ENCODE measurements around the gene C2orf80. TPM values are rescaled to one million over a fixed set of nuclear protein-coding genes. Genes with fewer than 3 reads are reported as not detected.
"Not testable (repeated sequence)": the region's sequence is repeated elsewhere in the genome, so short reads cannot be mapped to it uniquely, and the experiment has no call there.

The C2orf80 gene
- total and polyA plus RNA-seq, 5 donors: not detected

DNA sequence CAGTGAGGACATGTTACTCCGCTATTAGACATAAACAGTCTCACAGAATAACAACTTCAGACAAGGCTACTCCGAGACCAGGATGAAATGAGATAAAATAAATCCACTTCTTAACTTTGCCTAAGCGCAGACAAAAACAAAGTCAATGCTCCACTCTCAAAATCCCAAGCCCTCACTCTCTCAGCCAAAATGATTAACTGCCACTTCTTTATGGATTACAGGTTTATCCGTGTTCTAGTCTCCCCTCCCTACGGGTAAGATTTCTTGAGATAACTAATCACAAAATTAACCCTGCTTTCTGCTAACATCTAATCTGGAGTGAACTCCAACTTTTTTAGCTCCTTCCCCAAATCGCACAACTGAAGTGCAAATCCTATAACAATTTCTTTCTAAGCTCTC lies 59.1 kb downstream of the C2orf80 start:
- WGBS: 46% methylated on average over 6 of the region's 6 CpGs
- intact Hi-C loops (cut with DNase I): no loop called here
- H3K27ac ChIP-seq (ENCODE audit: low read length): no peak overlapping the region

GRCh38 chr2:208129744-208130711 lies 59.8 kb downstream of the C2orf80 start, which contains the start of gene CRYGC:
Gene CRYGC, minus strand, starts transcription at chr2:208129828. Its CDS starts 36 bp downstream, at chr2:208129792.
- intact Hi-C loops (cut with DNase I): no loop called here
- Histone ChIP-seq H3K27ac (ENCODE audit: low read length) (no peak within 1 kb of the TSS), H3K9me3 (ENCODE audit: control insufficient read depth, low read length) (no peaks in the 10 kb centered on the region), H3K4me1 (ENCODE audit: control insufficient read depth, insufficient read depth, low read length) (no peaks in the 10 kb centered on the region), H3K27me3 (ENCODE audit: control insufficient read depth, insufficient read depth) (no peaks in the 10 kb centered on the region), H3K4me3 (ENCODE audit: low read length) (no peak within 1 kb of the TSS)
- ATAC-seq (peak; percentile 34 to 77), DNase-seq (peak in 1 of 3 donors; percentile 43)
- WGBS: 60% methylated on average over 19 of the region's 19 CpGs

More for the DNA sequence above, 59.1 kb downstream of the C2orf80 start:
- Histone ChIP-seq H3K4me3 (ENCODE audit: low read length) (no peak overlapping the region), H3K4me1 (ENCODE audit: control insufficient read depth, insufficient read depth, low read length) (no peaks in the 10 kb centered on the region), H3K9me3 (ENCODE audit: control insufficient read depth, low read length) (no peaks in the 10 kb centered on the region), H3K27me3 (ENCODE audit: control insufficient read depth, insufficient read depth) (no peaks in the 10 kb centered on the region)
- DNase-seq: no peak
- ATAC-seq: no peak

- 90% methylated on average over 12 of the region's 12 CpGs for WGBS
- H3K9me3 ChIP-seq (ENCODE audit: control insufficient read depth, low read length): no peaks in the 10 kb centered on the region
- ATAC-seq (no peak), DNase-seq (no peak)
- no peaks in the 10 kb centered on the region for H3K4me1 ChIP-seq (ENCODE audit: control insufficient read depth, insufficient read depth, low read length)
- intact Hi-C loops (cut with DNase I): no loop called here
- H3K27me3 ChIP-seq (ENCODE audit: control insufficient read depth, insufficient read depth): no peaks in the 10 kb centered on the region
- H3K27ac ChIP-seq (ENCODE audit: low read length): no peak overlapping the region
- H3K4me3 ChIP-seq (ENCODE audit: low read length): no peak overlapping the region
Observed at GRCh38 chr2:208128136-208128535, 61.7 kb downstream of the C2orf80 start.

- no peak overlapping the region for H3K4me3 ChIP-seq (ENCODE audit: low read length)
- H3K4me1 ChIP-seq (ENCODE audit: control insufficient read depth, insufficient read depth, low read length): no peaks in the 10 kb centered on the region
- no peak for ATAC-seq
- H3K9me3 ChIP-seq (ENCODE audit: control insufficient read depth, low read length): no peaks in the 10 kb centered on the region
- intact Hi-C loops (cut with DNase I): no loop called here
- WGBS: 95% methylated on average over 4 of the region's 4 CpGs
- no peak for DNase-seq
- no peak overlapping the region for H3K27ac ChIP-seq (ENCODE audit: low read length)
- H3K27me3 ChIP-seq (ENCODE audit: control insufficient read depth, insufficient read depth): no peaks in the 10 kb centered on the region
Observed at GRCh38 chr2:208127090-208127489, 62.7 kb downstream of the C2orf80 start.

GRCh38 chr2:208125251-208125650 lies 64.6 kb downstream of the C2orf80 start:
- intact Hi-C loops (cut with DNase I): no loop called here
- Histone ChIP-seq H3K27me3 (ENCODE audit: control insufficient read depth, insufficient read depth) (no peaks in the 10 kb centered on the region), H3K27ac (ENCODE audit: low read length) (no peak overlapping the region), H3K4me1 (ENCODE audit: control insufficient read depth, insufficient read depth, low read length) (no peaks in the 10 kb centered on the region), H3K9me3 (ENCODE audit: control insufficient read depth, low read length) (no peaks in the 10 kb centered on the region), H3K4me3 (ENCODE audit: low read length) (no peak overlapping the region)
- DNase-seq (no peak), ATAC-seq (no peak)
- 90% methylated on average over 4 of the region's 4 CpGs for WGBS

- intact Hi-C loops (cut with DNase I); H3K4me3 ChIP-seq (ENCODE audit: low read length); H3K27ac ChIP-seq (ENCODE audit: low read length); H3K27me3 ChIP-seq (ENCODE audit: control insufficient read depth, insufficient read depth); H3K9me3 ChIP-seq (ENCODE audit: control insufficient read depth, low read length); H3K4me1 ChIP-seq (ENCODE audit: control insufficient read depth, insufficient read depth, low read length): not testable (repeated sequence)
- peak in 2 of 3 donors; percentile 40 to 60 for DNase-seq
- WGBS: 8% methylated on average over 46 of the region's 46 CpGs
- ATAC-seq: peak; percentile 53 to 54
Observed at GRCh38 chr2:208124013-208124715, 65.7 kb downstream of the C2orf80 start, which contains the start of gene CRYGD. Gene CRYGD, minus strand, starts transcription at chr2:208124524. Its CDS starts 51 bp downstream, at chr2:208124473.

GRCh38 chr2:208122248-208122647 lies 67.6 kb downstream of the C2orf80 start:
- WGBS: 99% methylated on average over 1 of the region's 1 CpG
- intact Hi-C loops (cut with DNase I): no loop called here
- ATAC-seq (no peak), DNase-seq (no peak)
- Histone ChIP-seq H3K4me3 (ENCODE audit: low read length) (no peak overlapping the region), H3K9me3 (ENCODE audit: control insufficient read depth, low read length) (no peaks in the 10 kb centered on the region), H3K27me3 (ENCODE audit: control insufficient read depth, insufficient read depth) (no peaks in the 10 kb centered on the region), H3K27ac (ENCODE audit: low read length) (no peak overlapping the region), H3K4me1 (ENCODE audit: control insufficient read depth, insufficient read depth, low read length) (no peaks in the 10 kb centered on the region)

GRCh38 chr2:208118918-208119317 lies 70.9 kb downstream of the C2orf80 start:
- Histone ChIP-seq H3K27ac (ENCODE audit: low read length) (no peak overlapping the region), H3K9me3 (ENCODE audit: control insufficient read depth, low read length) (no peaks in the 10 kb centered on the region), H3K4me3 (ENCODE audit: low read length) (no peak overlapping the region), H3K4me1 (ENCODE audit: control insufficient read depth, insufficient read depth, low read length) (no peaks in the 10 kb centered on the region), H3K27me3 (ENCODE audit: control insufficient read depth, insufficient read depth) (no peaks in the 10 kb centered on the region)
- no peak for DNase-seq
- no peak for ATAC-seq
- WGBS: 94% methylated on average over 3 of the region's 3 CpGs
- intact Hi-C loops (cut with DNase I): no loop called here

DNA sequence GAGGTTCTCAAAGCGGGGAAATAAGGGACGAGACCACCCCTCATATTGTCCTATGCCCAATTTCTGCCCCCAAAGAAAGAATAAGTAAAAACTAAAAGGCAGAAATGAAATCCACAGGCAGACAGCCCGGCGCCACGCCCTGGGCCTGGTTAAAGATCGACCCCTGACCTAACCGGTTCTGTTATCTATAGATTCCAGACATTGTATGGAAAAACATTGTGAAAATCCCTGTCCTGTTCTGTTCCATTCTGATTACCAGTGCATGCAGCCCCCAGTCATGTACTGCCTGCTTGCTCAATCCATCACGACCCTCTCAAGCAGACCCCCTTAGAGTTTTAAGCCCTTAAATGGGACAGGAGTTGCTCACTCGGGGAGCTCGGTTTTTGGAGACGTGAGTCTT lies 72.4 kb downstream of the C2orf80 start:
- H3K9me3 ChIP-seq (ENCODE audit: control insufficient read depth, low read length); H3K27me3 ChIP-seq (ENCODE audit: control insufficient read depth, insufficient read depth); ATAC-seq; H3K4me1 ChIP-seq (ENCODE audit: control insufficient read depth, insufficient read depth, low read length); intact Hi-C loops (cut with DNase I); H3K4me3 ChIP-seq (ENCODE audit: low read length); H3K27ac ChIP-seq (ENCODE audit: low read length); DNase-seq: not testable (repeated sequence)
- 91% methylated on average over 11 of the region's 11 CpGs for WGBS
